ENCODE results near the gene MRPL12.
A peak's percentile ranks its signal among the peaks of the same experiment; 100 is the strongest.

MRPL12 gene

GRCh38 chr17:81680150-81680549, 23.0 kb upstream of the MRPL12 start:
- DNase-seq (ENCODE audit: low read depth): no peak
- no peak overlapping the region for H3K4me3 ChIP-seq (ENCODE audit: low read depth, low read length)

GRCh38 chr17:81681672-81682071, 21.5 kb upstream of the MRPL12 start:
- DNase-seq (ENCODE audit: low read depth): no peak
- no peak overlapping the region for H3K4me3 ChIP-seq (ENCODE audit: low read depth, low read length)

GRCh38 chr17:81682565-81683207, 20.5 kb upstream of the MRPL12 start:
- no peak for DNase-seq (ENCODE audit: low read depth)
- peak overlapping the region; percentile 97 for H3K4me3 ChIP-seq (ENCODE audit: low read depth, low read length)

- peak overlapping the region; percentile 97 for H3K4me3 ChIP-seq (ENCODE audit: low read depth, low read length)
- no peak for DNase-seq (ENCODE audit: low read depth)
Observed at GRCh38 chr17:81683208-81683583, 20.0 kb upstream of the MRPL12 start.

GRCh38 chr17:81683584-81684441, 19.4 kb upstream of the MRPL12 start, which contains the start of the genes ARL16 and HGS:
ARL16 (minus strand) TSS chr17:81683797; CDS start chr17:81683753, 44 bp downstream.
HGS (plus strand) TSS chr17:81684011; CDS start chr17:81684067, 56 bp downstream.
- DNase-seq (ENCODE audit: low read depth): peak; percentile 97
- H3K4me3 ChIP-seq (ENCODE audit: low read depth, low read length): peak within 1 kb of the TSS; percentile 97

- H3K4me3 ChIP-seq (ENCODE audit: low read depth, low read length): peak overlapping the region; percentile 97
- peak; percentile 60 for DNase-seq (ENCODE audit: low read depth)
Observed at GRCh38 chr17:81684442-81684911, 18.7 kb upstream of the MRPL12 start.

- peak; percentile 36 for DNase-seq (ENCODE audit: low read depth)
Observed at GRCh38 chr17:81685108-81685507, 18.1 kb upstream of the MRPL12 start.

GRCh38 chr17:81686614-81687013, 16.6 kb upstream of the MRPL12 start:
- DNase-seq (ENCODE audit: low read depth): no peak
- no peak overlapping the region for H3K4me3 ChIP-seq (ENCODE audit: low read depth, low read length)

More at GRCh38 chr17:81685108-81685507, 18.1 kb upstream of the MRPL12 start:
- peak overlapping the region; percentile 97 for H3K4me3 ChIP-seq (ENCODE audit: low read depth, low read length)

- no peak overlapping the region for H3K4me3 ChIP-seq (ENCODE audit: low read depth, low read length)
- DNase-seq (ENCODE audit: low read depth): no peak
Observed at GRCh38 chr17:81687770-81688541, 15.2 kb upstream of the MRPL12 start.

- no peak for DNase-seq (ENCODE audit: low read depth)
- no peak overlapping the region for H3K4me3 ChIP-seq (ENCODE audit: low read depth, low read length)
Observed at GRCh38 chr17:81688616-81689015, 14.6 kb upstream of the MRPL12 start.

- no peak overlapping the region for H3K4me3 ChIP-seq (ENCODE audit: low read depth, low read length)
- no peak for DNase-seq (ENCODE audit: low read depth)
Observed at GRCh38 chr17:81690066-81690465, 13.1 kb upstream of the MRPL12 start.

GRCh38 chr17:81690549-81690948, 12.6 kb upstream of the MRPL12 start:
- H3K4me3 ChIP-seq (ENCODE audit: low read depth, low read length): no peak overlapping the region
- DNase-seq (ENCODE audit: low read depth): no peak

GRCh38 chr17:81691196-81691595, 12.0 kb upstream of the MRPL12 start:
- no peak for DNase-seq (ENCODE audit: low read depth)

GRCh38 chr17:81691608-81692007, 11.6 kb upstream of the MRPL12 start:
- no peak overlapping the region for H3K4me3 ChIP-seq (ENCODE audit: low read depth, low read length)
- DNase-seq (ENCODE audit: low read depth): no peak

More at GRCh38 chr17:81691196-81691595, 12.0 kb upstream of the MRPL12 start:
- H3K4me3 ChIP-seq (ENCODE audit: low read depth, low read length): no peak overlapping the region

- H3K4me3 ChIP-seq (ENCODE audit: low read depth, low read length): no peak overlapping the region
- no peak for DNase-seq (ENCODE audit: low read depth)
Observed at GRCh38 chr17:81693509-81694210, 9.5 kb upstream of the MRPL12 start.

- H3K4me3 ChIP-seq (ENCODE audit: low read depth, low read length): no peak overlapping the region
- DNase-seq (ENCODE audit: low read depth): no peak
Observed at GRCh38 chr17:81694810-81695209, 8.4 kb upstream of the MRPL12 start.

- no peak overlapping the region for H3K4me3 ChIP-seq (ENCODE audit: low read depth, low read length)
- no peak for DNase-seq (ENCODE audit: low read depth)
Observed at GRCh38 chr17:81695211-81695610, 8.0 kb upstream of the MRPL12 start.

GRCh38 chr17:81695801-81696200, 7.4 kb upstream of the MRPL12 start:
- DNase-seq (ENCODE audit: low read depth): no peak
- H3K4me3 ChIP-seq (ENCODE audit: low read depth, low read length): no peak overlapping the region
